Fibroblast of villous mesenchyme (primary cell): ENCODE results near the gene HOXA10. TPM values are rescaled to one million over a fixed set of nuclear protein-coding genes. Genes with fewer than 3 reads are reported as not detected.

Source experiments
- DNase-seq: peaks from one replicate; pipeline ENCODE4 v3.0.0-alpha.2; 2010; ENCODE audit warnings: low read depth
- H3K4me3 ChIP-seq: 2 replicates; pipeline ENCODE4 v1.5.1; 2011; ENCODE audit warnings: low read depth, mild to moderate bottlenecking, low read length
- CTCF ChIP-seq: IDR thresholded peaks from 2 replicates; pipeline ENCODE4 v1.5.1; 2012; ENCODE audit warnings: low read depth, mild to moderate bottlenecking, low read length; ENCODE audit not compliant: insufficient read depth
- total RNA-seq: library from RNA; depleted of rRNA; stranded (reverse); fragments of >200 nt; gene quantifications from 2 replicates; pipeline ENCODE4 v1.2.3, GENCODE V29; 2012

HOXA10 gene
- total RNA-seq, 1 donor: 47.1 TPM

DNA sequence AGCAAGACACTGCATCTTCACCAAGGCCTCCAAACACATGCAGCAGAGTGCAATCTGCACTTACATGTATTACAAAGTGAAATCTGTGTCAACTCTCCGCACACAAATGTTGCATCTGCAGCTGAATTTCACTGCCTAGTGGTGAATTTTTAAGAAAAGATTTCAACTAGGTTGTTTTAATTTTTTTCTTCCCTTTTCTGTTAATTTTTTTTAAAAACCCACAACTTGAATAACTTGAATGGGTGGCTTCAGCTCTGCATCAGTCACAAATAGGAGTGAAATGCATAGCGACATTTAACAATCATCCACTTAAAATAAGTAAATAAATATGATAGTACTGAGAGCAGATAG lies 19.9 kb upstream of the HOXA10 start:
- peak overlapping the region; percentile 86 for H3K4me3 ChIP-seq
- no peak for DNase-seq
- no peak for TF ChIP-seq CTCF

DNA sequence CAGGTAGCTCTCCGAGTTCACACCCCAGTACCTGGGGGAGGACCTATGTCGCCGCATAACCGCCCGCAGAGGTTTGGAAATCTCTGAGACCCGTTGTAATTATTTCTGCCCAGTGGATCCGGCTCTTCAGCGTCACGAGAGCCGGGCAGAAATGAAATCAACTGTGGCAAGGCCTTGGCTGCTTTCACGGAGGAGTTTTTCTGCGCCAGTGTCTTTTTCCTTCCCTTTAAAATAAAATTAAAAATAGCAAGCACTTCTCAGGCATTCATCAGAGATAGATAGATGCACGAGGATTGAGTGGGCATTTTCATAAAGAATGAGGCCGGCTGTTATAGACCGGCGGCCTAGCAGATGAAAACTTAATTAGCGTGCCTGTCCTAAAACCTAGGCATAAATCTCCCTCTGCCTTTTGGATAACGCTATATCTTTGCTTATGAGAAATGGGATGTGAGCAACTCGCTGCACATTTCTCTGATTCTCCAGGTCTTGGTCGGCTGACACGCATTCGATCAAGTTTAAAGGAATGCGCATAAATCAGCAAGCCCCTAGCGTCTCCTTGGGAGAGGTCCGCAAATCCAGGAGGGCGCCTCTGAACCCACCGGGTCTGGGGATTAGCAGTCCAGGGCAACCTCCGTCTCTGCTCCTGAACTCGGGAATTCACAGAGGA lies 19.3 kb upstream of the HOXA10 start:
- peak overlapping the region; percentile 86 for H3K4me3 ChIP-seq
- DNase-seq: peak; percentile 80
- no peak for TF ChIP-seq CTCF

DNA sequence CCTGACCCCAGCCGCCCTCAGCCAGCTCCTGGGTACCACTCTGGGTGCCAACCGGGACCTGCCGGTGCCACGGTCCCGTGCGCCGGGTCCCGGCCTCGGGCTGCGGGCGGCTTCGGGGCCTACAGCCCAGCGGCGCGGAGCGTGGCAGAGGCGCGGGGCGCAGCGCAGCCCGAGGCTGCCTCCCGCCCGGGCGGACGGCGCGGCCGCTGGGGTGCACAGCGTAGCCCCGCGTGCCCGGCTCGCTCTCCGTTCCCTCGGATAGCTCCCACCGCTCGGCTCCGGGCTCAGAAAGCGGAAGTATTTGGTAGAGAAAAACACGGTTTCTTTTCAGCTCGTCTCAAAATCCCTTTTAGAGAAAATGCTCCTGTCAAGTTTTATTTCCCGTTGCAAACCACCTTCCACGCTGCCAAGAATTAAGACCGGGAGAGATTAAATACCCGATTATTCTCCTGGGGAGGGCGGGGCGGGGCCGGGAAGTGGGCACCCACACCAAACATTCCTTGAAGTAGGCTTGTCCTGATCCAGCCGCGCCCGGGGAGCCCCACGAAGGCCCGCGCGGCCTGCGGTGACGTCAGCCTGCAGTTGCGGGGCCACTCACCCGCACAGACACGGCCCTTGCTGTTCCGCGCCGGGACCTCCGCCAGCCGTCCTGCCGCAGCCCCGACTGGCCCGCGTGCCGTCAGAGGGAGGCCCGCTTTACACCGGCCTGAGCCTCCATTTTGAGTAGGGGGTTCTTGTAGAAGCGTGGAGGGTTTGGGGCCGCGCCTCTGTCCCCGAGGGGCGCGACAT lies 18.6 kb upstream of the HOXA10 start:
- peak overlapping the region; percentile 86 for H3K4me3 ChIP-seq
- TF ChIP-seq CTCF: no peak
- DNase-seq: peak; percentile 76

DNA sequence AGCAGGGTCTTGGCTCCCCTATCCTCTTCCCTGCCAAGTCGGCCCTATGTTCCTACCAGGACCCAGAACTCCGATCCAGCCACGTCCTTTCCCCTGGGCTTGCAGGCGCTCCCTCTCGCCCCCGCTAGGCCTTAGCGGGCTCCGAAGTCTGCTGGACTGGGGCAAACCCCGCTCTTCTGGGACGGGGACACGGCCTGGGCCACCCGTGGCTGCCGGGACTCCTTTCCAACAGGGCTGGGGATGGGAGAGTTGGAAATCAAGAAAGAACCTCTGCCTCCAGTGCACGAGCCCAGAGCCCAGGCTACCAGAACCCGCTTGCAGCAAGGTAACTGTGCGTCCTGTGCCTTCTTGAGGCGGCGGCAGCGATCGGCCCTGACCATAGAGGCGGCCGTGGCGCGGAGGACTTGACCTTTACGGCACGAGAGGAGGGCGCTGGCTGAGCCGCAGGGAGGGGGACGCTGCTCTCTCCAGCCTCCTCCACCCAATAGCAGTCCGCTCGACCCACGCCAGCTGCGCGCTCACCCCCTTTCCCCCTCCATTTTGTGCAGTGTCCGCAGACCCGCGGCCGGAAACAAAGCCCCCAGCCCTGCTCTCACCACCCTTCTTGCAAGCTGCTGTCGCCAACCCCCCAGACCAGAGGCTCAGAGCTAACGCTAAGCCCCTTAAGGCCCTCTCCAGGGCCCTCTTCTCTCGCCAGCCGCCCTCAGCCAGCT lies 17.9 kb upstream of the HOXA10 start:
- H3K4me3 ChIP-seq: peak overlapping the region; percentile 86
- TF ChIP-seq CTCF: no peak
- peak; percentile 79 for DNase-seq

DNA sequence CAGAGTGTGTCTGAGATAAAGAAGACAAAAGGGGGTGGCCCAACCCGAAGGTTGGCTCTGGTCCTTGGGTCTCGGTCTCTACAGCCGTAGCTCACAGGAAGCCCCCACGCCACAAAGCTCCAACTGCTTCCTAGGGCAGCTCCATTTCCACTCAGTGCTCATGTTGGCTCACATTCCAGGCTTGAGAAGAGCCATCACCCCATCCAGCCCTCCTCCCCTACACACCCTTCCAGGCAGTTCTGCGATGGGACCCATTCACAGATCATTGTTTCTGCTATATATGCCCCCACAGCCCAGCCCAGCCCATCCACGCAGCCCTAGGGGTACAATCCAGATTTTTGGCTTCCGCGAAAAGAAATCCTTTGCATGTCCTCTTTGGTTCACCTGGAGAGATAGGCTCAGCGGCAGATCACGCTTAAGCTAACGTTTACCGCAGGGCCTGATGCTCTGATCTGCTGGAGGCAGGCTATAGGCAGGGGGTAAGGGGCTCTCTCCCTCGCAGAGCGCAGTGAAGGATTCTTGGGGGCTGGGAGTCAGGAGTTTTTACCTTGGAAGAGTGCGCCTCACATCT lies 17.1 kb upstream of the HOXA10 start:
- DNase-seq: peak; percentile 25
- H3K4me3 ChIP-seq: peak overlapping the region; percentile 86
- TF ChIP-seq CTCF: no peak

DNA sequence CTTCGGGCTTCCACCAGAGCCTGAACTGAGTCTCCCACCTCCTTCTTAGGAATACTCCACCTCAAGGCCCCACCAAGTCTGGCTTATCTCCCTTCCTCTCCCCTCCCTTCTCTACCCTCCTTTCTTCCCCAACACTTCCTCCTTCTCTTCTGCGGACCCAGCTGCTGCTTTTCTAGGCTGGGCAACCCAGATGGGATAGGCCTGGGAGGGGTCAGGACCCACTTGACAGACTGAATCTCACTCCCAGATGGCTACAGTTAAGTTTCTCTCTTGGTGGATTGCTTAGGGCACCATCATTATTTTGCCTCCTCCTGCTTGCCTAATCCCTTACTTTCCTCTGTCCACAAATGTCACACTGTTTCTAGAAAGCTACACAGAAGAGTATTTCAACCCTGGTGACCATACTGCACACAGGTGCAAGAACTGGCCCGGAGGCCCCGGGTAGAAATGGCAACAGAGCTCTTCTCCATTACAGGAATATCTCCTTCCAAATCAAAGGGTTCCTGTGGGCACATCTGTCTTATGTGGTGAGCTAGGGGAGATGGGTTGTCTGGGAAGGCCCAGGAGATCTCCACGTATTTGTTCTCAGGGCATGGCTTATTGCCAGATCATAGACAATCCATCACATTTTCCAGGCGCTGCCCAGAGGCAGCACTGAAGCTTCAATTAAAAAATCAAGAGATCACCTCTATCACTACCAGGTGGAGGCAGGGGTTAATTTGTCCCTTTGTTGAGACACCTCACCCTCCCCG lies 16.1 kb upstream of the HOXA10 start:
- no peak for TF ChIP-seq CTCF
- peak overlapping the region; percentile 67 for H3K4me3 ChIP-seq
- DNase-seq: peak; percentile 71
